Right lobe of liver (tissue), 4 donors: ENCODE results near the gene ACTRT2.

Experiments used
- POLR2A ChIP-seq: fragments of 450-650 bp; IDR thresholded peaks from one replicate; pipeline ENCODE4 v1.6.1; 2017; ENCODE audit warnings: antibody characterized with exemption, mild to moderate bottlenecking
- TF ChIP-seq, protein P1 (sequence below), 4 donors: fragments of 200-600 bp in 3 of 4; fragments of 450-650 bp in 1 of 4; IDR thresholded peaks; one replicate each; pipeline versions ENCODE4 v1.5.1 to v1.8.0; 2016 to 2022; ENCODE audit warnings: antibody characterized with exemption in 4 of 4, mild to moderate bottlenecking in 2 of 4
- donor health status: DM: no; HTN: no; CAD: no.
- donor health status: DM: no; HTN: no; CAD: no.
- donor health status: DM: no; HTN: yes; CAD: no.

GRCh38 chr1:2989976-2990375 lies 31.3 kb upstream of the ACTRT2 start:
- TF ChIP-seq, protein P1, sequence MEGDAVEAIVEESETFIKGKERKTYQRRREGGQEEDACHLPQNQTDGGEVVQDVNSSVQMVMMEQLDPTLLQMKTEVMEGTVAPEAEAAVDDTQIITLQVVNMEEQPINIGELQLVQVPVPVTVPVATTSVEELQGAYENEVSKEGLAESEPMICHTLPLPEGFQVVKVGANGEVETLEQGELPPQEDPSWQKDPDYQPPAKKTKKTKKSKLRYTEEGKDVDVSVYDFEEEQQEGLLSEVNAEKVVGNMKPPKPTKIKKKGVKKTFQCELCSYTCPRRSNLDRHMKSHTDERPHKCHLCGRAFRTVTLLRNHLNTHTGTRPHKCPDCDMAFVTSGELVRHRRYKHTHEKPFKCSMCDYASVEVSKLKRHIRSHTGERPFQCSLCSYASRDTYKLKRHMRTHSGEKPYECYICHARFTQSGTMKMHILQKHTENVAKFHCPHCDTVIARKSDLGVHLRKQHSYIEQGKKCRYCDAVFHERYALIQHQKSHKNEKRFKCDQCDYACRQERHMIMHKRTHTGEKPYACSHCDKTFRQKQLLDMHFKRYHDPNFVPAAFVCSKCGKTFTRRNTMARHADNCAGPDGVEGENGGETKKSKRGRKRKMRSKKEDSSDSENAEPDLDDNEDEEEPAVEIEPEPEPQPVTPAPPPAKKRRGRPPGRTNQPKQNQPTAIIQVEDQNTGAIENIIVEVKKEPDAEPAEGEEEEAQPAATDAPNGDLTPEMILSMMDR (IDR thresholded peaks at IDR 0.05), result no peak
- no peak for TF ChIP-seq POLR2A
